Stimulated activated memory B cell treated with anti-CD40 and anti-IgM and Interleukin-4, amounts not matched to agents 10 μg/mL and 1 μg/mL and 100 μg/mL, for 72 hours (primary cell): ENCODE results near the gene STIM1.
"Not testable (repeated sequence)": the region's sequence is repeated elsewhere in the genome, so short reads cannot be mapped to it uniquely, and the experiment has no call there.

Experiments
- ATAC-seq: fragments of 150-1000 bp; cut with Tn5 transposase; 2 replicates; pipeline ENCODE4 v1.10.0; 2021
- H3K27ac Mint-ChIP-seq: one replicate; pipeline ENCODE4 v1.8.0; 2022; ENCODE audit warnings: mild to moderate bottlenecking, mixed read lengths
- H3K27me3 Mint-ChIP-seq: one replicate; pipeline ENCODE4 v1.8.0; 2022; ENCODE audit warnings: mixed read lengths
- H3K36me3 Mint-ChIP-seq: one replicate; pipeline ENCODE4 v1.8.0; 2022; ENCODE audit warnings: mixed read lengths
- H3K4me1 Mint-ChIP-seq: one replicate; pipeline ENCODE4 v1.8.0; 2022; ENCODE audit warnings: mixed read lengths
- H3K4me3 Mint-ChIP-seq: one replicate; pipeline ENCODE4 v1.8.0; 2022; ENCODE audit warnings: mild to moderate bottlenecking, moderate library complexity, mixed read lengths
- H3K9me3 Mint-ChIP-seq: one replicate; pipeline ENCODE4 v1.8.0; 2022; ENCODE audit warnings: mixed read lengths

STIM1 gene

DNA sequence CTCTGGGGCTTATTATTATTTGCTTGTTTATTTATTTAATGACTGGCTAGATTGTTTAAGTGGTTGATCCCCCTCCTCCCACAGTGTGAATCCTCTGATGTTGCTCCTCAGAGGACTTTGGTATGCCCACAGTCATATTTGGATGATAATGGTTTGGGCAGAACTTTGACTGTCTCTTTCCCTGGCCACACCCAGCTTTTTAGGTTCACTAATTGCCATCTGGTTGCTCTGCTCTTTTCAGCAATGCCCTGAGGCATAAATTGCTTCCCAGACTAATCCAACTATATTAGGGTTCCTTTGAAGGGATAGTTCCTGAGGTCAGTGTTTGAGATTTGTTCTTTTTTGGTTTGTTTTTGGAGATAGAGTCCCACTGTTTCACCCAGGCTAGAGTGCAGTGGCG lies 139.8 kb downstream of the STIM1 start:
- Mint-ChIP-seq H3K27ac (no peak overlapping the region), H3K4me3 (no peak overlapping the region), H3K9me3 (peaks cover 9% of the 10 kb centered on the region), H3K36me3 (peaks cover 44% of the 10 kb centered on the region), H3K27me3 (no peaks in the 10 kb centered on the region), H3K4me1 (peaks cover 35% of the 10 kb centered on the region)
- no peak for ATAC-seq

DNA sequence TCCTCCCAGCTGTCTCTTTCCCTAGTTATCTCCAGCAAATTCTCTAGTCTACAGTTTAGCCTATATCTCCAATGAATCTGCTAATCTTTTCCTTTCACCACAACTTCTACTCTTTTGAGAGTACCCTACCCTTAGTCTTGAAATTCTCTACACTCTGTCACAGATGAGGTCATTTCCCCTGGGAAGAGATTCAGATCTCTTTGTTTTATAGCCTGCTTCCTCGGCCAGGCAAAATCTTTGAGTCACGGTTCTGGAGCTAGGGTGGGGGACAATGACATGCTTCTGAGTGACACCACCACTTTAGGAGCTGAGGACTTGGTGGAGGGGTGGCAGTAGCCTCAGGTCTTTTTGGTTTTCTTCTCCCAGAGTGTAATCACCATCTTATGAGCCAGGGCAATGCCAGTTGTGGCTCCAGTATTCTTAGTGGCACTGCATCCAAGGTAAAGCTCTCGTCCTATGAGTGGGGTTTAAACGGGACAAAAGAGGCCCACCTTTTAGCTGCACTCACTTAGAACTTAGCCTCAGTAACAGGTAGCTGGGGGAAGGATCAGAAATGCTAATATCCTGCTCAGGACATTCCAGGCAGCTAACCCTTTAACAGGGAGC lies 140.6 kb downstream of the STIM1 start:
- Mint-ChIP-seq H3K4me3 (no peak overlapping the region), H3K27ac (peak overlapping the region; percentile 8), H3K36me3 (peaks cover 44% of the 10 kb centered on the region), H3K27me3 (no peaks in the 10 kb centered on the region), H3K9me3 (peaks cover 9% of the 10 kb centered on the region), H3K4me1 (peaks cover 35% of the 10 kb centered on the region)
- no peak for ATAC-seq

DNA sequence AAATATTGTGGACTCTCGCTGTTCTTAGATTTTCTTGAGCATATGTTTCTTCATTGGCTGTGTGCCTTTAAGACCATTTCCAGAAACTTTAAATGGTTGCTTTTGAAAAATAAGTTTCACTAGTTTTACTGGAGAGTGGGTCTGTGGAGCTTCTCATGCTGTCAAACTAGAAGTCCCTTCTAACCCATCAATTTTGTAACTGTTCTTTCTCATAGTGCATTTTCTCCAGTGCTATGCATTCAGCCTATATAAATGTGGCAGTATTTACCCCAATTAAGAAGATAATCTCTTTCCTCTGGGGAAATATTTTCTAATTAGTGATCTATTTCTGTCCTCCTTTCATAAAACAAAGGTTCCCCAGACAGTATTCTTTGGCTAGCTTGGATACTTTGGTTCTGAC lies 141.2 kb downstream of the STIM1 start:
- no peak overlapping the region for H3K27ac Mint-ChIP-seq
- H3K36me3 Mint-ChIP-seq = peaks cover 44% of the 10 kb centered on the region
- no peak overlapping the region for H3K4me3 Mint-ChIP-seq
- peaks cover 35% of the 10 kb centered on the region for H3K4me1 Mint-ChIP-seq
- H3K9me3 Mint-ChIP-seq = peaks cover 9% of the 10 kb centered on the region
- ATAC-seq = no peak
- H3K27me3 Mint-ChIP-seq = no peaks in the 10 kb centered on the region

DNA sequence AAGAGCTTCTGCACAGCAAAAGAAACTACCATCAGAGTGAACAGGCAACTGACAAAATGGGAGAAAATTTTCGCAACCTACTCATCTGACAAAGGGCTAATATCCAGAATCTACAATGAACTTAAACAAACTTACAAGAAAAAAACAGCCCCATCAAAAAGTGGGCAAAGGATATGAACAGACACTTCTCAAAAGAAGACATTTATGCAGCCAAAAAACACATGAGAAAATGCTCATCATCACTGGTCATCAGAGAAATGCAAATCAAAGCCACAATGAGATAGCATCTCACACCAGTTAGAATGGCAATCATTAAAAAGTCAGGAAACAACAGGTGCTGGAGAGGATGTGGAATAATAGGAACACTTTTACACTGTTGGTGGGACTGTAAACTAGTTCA lies 149.3 kb downstream of the STIM1 start:
- not testable (repeated sequence) for ATAC-seq, H3K27me3 Mint-ChIP-seq, H3K36me3 Mint-ChIP-seq, H3K4me3 Mint-ChIP-seq, H3K9me3 Mint-ChIP-seq, H3K27ac Mint-ChIP-seq
- H3K4me1 Mint-ChIP-seq = peaks cover 18% of the 10 kb centered on the region

DNA sequence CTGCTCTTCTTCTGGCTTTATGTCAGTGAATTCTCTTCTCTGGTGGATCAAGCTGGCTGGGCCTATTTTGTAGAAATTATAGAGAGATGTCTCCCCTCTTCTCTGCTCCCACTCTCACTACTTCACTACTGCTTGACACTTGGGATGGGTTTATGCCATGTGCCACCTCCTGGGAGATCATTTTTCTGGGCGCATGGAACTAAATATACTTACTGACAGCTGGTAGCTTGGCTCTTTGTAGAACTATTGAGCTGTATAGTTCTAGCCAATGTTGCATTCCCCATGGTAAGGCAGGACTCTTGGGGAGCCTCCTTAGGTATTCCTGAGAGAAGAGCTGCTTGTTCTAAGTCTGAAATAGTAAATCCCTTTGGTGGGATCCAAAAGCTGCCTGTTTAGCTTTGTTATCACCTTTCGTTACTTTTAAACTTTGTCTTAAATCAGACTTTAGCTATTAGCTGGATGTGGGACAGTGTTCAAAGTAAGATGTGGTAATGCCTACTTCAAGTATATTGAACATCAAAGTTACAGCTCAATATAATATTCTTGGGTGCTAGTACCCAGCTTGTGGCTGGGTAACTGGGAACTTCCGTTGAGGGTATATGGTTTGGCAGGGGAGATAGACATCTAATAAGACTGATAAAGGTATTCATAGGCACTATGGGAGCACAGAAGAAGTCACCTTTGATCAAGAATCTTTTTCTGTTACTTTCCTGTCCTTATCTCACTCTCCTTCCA lies 151.6 kb downstream of the STIM1 start:
- H3K9me3 Mint-ChIP-seq = peaks cover 2% of the 10 kb centered on the region
- no peak for ATAC-seq
- H3K27me3 Mint-ChIP-seq = no peaks in the 10 kb centered on the region
- H3K4me3 Mint-ChIP-seq = no peak overlapping the region
- peak overlapping the region; percentile 26 for H3K27ac Mint-ChIP-seq
- H3K4me1 Mint-ChIP-seq = peaks cover 20% of the 10 kb centered on the region
- peaks cover 9% of the 10 kb centered on the region for H3K36me3 Mint-ChIP-seq

DNA sequence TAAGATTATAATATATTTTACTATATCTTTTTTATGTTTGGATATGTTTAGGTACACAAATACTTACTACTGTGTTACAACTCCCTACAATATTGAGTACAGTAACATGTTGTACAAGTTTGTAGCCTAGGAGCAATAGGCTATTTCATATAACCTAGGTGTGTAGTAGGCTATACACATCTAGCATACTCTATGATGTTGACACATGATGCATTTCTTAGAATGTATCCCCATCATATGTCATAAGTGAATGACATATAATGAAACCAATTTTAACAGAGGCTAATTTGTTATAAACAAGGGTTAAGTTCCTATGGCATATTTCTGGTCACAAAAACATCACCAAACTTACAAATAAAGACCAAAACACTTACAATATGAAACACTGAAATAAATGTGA lies 152.7 kb downstream of the STIM1 start:
- Mint-ChIP-seq H3K36me3 (peaks cover 9% of the 10 kb centered on the region), H3K4me3 (no peak overlapping the region), H3K27me3 (no peaks in the 10 kb centered on the region), H3K4me1 (peaks cover 29% of the 10 kb centered on the region), H3K9me3 (peaks cover 2% of the 10 kb centered on the region), H3K27ac (no peak overlapping the region)
- no peak for ATAC-seq

DNA sequence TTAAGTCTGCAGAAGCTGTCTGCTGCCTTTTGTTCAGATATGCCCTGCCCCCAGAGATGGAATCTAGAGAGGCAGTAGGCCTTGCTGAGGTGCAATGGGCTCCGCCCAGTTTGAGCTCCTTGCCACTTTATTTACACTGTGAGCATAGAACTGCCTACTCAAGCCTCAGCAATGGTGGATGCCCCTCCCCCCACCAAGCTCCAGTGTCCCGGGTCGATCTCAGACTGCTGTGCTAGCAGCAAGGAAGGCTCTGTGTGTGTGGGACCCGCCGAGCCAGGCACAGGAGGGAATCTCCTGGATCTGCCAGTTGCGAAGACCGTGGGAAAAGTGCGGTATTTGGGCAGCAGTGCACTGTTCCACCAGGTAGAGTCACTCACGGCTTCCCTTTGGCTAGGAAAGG lies 161.1 kb downstream of the STIM1 start:
- H3K36me3 Mint-ChIP-seq = peaks cover 22% of the 10 kb centered on the region
- H3K27ac Mint-ChIP-seq, H3K27me3 Mint-ChIP-seq, H3K9me3 Mint-ChIP-seq, H3K4me3 Mint-ChIP-seq, ATAC-seq: not testable (repeated sequence)
- peaks cover 59% of the 10 kb centered on the region for H3K4me1 Mint-ChIP-seq

DNA sequence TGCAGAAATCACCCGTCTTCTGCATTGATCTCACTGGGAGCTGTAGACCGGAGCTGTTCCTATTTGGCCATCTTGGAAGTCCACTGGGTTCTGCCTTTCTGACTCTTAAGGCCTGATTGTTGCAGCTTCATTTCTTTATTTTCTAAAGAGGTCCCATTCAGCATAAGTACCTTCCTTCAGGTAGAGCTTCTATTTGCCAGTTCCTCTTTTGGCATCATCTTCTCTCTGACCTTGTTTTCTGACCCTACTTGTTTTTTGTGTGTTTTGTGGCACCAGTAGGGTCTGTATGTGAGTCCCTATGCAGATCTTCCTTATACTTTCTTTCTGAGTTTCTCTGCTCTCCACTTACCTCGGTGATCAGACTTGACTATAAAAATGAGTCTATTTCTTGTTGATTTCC lies 161.7 kb downstream of the STIM1 start:
- no peak for ATAC-seq
- no peaks in the 10 kb centered on the region for H3K27me3 Mint-ChIP-seq
- no peak overlapping the region for H3K27ac Mint-ChIP-seq
- H3K4me3 Mint-ChIP-seq = no peak overlapping the region
- H3K9me3 Mint-ChIP-seq = no peaks in the 10 kb centered on the region
- peaks cover 24% of the 10 kb centered on the region for H3K36me3 Mint-ChIP-seq
- peaks cover 57% of the 10 kb centered on the region for H3K4me1 Mint-ChIP-seq

DNA sequence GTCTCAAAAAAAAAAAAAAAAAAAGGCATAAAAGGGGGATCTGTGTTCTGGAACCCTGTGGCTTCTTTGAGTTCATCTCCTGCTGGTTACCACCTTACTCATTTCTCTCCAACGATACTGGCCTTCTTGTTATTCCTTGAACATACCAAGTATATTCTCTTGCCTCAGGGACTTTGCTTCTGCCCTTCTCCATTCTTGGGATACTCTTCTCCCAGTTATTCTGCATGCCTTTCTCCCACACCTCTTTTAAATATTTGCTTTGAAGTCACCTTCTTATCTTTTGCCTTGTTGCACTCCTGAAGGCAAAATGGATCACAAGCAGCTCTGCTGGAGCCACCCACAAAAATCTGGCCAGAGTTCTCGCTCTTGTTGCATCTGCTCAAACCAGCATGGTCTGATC lies 163.2 kb downstream of the STIM1 start:
- no peak for ATAC-seq
- Mint-ChIP-seq H3K9me3 (peaks cover 2% of the 10 kb centered on the region), H3K36me3 (peaks cover 38% of the 10 kb centered on the region), H3K4me1 (peaks cover 53% of the 10 kb centered on the region), H3K27ac (no peak overlapping the region), H3K27me3 (no peaks in the 10 kb centered on the region), H3K4me3 (no peak overlapping the region)

DNA sequence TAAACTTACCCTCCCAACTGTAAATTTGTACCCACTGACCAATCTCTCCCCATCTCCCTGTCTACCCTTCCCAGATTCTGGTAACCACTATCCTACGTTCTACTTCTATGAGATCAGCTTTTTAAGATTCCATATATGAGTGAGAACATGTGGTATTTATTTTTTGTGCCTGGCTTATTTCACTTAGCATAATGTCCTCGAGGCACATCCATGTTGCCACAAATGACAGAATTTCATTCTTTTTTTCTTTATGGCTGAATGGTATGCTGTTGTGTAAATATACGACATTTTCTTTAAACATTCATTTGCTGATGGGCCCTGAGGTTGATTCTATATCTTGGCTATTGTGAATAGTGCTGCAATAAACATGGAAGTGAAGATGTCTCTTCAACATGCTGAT lies 164.4 kb downstream of the STIM1 start:
- Mint-ChIP-seq H3K4me3 (no peak overlapping the region), H3K4me1 (peaks cover 41% of the 10 kb centered on the region), H3K36me3 (peaks cover 44% of the 10 kb centered on the region), H3K27me3 (no peaks in the 10 kb centered on the region), H3K9me3 (peaks cover 4% of the 10 kb centered on the region), H3K27ac (no peak overlapping the region)
- ATAC-seq = no peak

DNA sequence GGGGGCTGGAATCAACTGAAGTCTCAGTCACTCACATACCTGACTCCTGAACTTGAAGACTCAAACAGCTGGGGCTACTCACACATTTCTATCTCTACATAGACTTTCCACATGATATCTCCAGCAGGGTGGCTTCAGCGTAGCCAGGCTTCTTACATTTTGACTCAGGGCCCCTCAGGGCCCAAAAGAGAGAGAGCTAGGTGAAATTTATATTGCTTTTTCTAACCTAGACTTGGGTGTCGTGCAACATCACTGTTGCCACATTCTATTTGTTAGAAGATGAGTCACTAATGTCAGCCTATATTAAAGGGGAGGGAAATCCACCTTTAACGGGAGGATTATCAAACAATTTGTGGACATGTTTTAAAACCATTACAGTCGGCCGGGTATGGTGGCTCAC lies 167.2 kb downstream of the STIM1 start:
- Mint-ChIP-seq H3K4me3 (no peak overlapping the region), H3K27ac (no peak overlapping the region), H3K9me3 (peaks cover 4% of the 10 kb centered on the region), H3K36me3 (peaks cover 62% of the 10 kb centered on the region), H3K27me3 (no peaks in the 10 kb centered on the region), H3K4me1 (peaks cover 22% of the 10 kb centered on the region)
- no peak for ATAC-seq

DNA sequence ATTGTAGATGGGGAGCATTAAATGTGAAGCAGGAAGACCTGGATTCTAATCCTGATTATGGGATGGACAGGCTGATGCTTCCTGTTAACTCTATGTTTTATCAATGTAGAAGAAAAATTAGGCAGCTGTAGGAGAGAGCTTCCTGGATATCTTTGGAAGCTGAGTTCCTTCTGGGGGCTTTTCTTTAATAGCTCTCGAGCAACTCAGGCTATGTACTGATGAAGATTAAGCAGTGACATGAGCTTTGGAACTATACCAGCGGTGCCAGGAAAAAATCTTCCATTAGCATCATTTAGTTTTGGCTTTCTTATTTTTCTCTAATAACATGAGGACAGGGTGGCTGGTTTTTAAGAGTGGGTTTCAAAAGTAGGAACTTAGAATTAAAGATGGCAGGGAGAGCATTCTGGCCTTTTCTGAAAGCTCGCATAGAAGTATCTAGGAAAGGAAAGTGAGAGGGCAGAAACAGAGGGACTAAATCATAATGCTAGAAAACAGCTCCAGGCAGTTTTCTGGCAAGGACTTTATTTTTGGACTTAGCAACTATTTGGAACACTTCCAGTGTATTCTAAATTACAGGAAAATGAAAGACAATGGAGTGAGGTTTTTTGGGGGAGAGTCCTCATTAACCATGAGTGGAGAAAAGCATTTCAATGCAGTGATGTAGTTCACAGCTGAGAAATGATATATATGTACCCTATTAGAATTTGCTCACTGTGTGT lies 169.9 kb downstream of the STIM1 start:
- Mint-ChIP-seq H3K9me3 (peaks cover 4% of the 10 kb centered on the region), H3K36me3 (peaks cover 58% of the 10 kb centered on the region), H3K27me3 (no peaks in the 10 kb centered on the region), H3K27ac (no peak overlapping the region), H3K4me3 (no peak overlapping the region), H3K4me1 (peaks cover 15% of the 10 kb centered on the region)
- no peak for ATAC-seq

DNA sequence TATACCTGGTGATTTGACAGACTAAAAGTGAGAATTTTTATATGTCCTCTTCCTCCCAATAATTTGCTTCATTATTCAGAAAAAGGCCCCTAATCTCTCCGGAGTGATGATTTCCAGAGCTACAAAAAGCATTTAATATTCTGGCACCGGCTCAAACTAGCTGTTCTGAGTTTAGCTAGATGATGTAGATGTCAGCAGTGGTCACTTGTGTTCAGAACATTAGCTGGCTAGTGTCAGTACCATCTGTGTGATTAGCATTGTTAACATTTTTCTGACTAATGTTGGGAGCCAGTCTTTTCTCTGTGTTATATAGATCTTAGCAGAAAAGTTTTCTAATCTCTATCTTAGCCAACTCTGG lies 170.5 kb downstream of the STIM1 start:
- Mint-ChIP-seq H3K9me3 (peaks cover 4% of the 10 kb centered on the region), H3K4me3 (no peak overlapping the region), H3K4me1 (peaks cover 10% of the 10 kb centered on the region), H3K27me3 (no peaks in the 10 kb centered on the region), H3K36me3 (peaks cover 59% of the 10 kb centered on the region), H3K27ac (no peak overlapping the region)
- ATAC-seq = no peak

DNA sequence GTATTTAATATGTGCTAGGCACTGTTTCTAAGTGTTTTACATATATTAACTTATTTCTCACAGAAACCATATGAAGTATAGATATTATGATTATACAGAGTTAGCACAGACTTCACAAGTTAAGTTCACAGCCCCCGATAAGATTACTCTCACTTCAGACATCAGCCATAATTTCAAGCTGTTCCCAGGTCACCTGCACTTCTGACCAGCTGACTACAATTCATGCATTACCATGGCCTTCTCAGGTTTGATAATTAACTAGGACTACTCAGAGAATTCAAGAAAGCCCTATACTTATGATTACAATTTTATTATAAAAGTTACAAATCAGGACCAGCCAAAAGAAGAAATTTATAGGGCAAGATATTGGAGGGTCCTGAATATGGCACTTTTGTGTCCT lies 170.9 kb downstream of the STIM1 start:
- Mint-ChIP-seq H3K36me3 (peaks cover 63% of the 10 kb centered on the region), H3K4me1 (peaks cover 6% of the 10 kb centered on the region)

DNA sequence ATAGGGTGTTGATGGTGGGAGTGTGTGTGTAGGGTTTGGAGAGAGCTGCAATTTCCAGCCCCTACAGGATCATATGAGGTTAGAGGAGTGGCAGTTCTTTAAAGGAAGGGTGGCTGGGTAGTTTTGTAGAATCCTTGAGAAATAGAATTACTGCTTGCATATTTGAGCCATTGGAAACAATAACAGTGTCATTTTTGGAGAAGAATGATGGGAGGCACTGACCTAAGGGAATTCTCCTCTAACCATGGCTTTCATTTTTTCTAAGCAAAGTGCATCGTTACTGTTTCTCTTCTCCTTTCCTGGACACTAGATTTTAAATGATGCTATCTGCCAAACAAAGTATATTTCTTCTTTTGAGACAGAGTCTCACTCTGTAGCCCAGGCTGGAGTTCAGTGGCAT lies 172.3 kb downstream of the STIM1 start:
- ATAC-seq = no peak
- H3K4me1 Mint-ChIP-seq = no peaks in the 10 kb centered on the region
- no peaks in the 10 kb centered on the region for H3K27me3 Mint-ChIP-seq
- no peak overlapping the region for H3K27ac Mint-ChIP-seq
- H3K36me3 Mint-ChIP-seq = peaks cover 65% of the 10 kb centered on the region
- peaks cover 4% of the 10 kb centered on the region for H3K9me3 Mint-ChIP-seq
- H3K4me3 Mint-ChIP-seq = no peak overlapping the region

More for the DNA sequence above, 170.9 kb downstream of the STIM1 start:
- no peaks in the 10 kb centered on the region for H3K27me3 Mint-ChIP-seq
- peaks cover 4% of the 10 kb centered on the region for H3K9me3 Mint-ChIP-seq
- H3K4me3 Mint-ChIP-seq = no peak overlapping the region
- no peak overlapping the region for H3K27ac Mint-ChIP-seq
- no peak for ATAC-seq

DNA sequence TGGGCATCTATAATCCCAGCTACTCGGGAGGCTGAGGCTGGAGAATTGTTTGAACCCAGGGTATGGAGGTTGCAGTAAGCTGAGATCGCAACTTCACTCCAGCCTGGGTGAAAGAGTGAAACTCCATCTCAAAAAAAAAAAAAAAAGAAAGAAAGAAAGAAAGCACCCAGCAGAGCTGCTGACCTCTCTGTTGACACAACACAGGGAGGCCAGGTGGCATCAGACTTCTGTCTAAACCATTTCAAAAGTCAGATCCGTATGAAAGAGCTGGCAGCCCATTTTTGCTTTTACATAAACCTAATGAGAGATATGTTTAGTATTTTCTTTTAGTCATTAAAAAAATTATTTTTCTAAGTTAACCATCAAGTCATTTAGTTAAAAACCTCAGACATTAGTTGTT lies 174.7 kb downstream of the STIM1 start:
- Mint-ChIP-seq H3K4me3 (no peak overlapping the region), H3K27me3 (no peaks in the 10 kb centered on the region), H3K9me3 (no peaks in the 10 kb centered on the region), H3K36me3 (peaks cover 41% of the 10 kb centered on the region), H3K27ac (no peak overlapping the region), H3K4me1 (peaks cover 10% of the 10 kb centered on the region)
- ATAC-seq = no peak
